Measurements from ENCODE around the gene TMEM115.
A peak's percentile ranks its signal among the peaks of the same experiment; 100 is the strongest.

TMEM115 gene

GRCh38 chr3:50325497-50326181, 33.7 kb downstream of the TMEM115 start:
- no peak for TF ChIP-seq CTCF (IDR thresholded peaks at IDR 0.05)

- TF ChIP-seq CTCF (IDR thresholded peaks at IDR 0.05): no peak
Measured at GRCh38 chr3:50325113-50325480, 34.2 kb downstream of the TMEM115 start.

GRCh38 chr3:50324351-50325112, 34.8 kb downstream of the TMEM115 start:
- TF ChIP-seq CTCF (IDR thresholded peaks at IDR 0.05): peak; percentile 91

- TF ChIP-seq CTCF (IDR thresholded peaks at IDR 0.05): no peak
Measured at GRCh38 chr3:50323614-50324199, 35.6 kb downstream of the TMEM115 start.

GRCh38 chr3:50323092-50323600, 36.2 kb downstream of the TMEM115 start:
- TF ChIP-seq CTCF (IDR thresholded peaks at IDR 0.05): no peak

- TF ChIP-seq CTCF (IDR thresholded peaks at IDR 0.05): no peak
Measured at GRCh38 chr3:50322386-50323091, 36.8 kb downstream of the TMEM115 start, which contains the start of gene HYAL2. Gene HYAL2 (minus strand): TSS chr3:50322745. CDS start chr3:50320489, 2,256 bp downstream.

- TF ChIP-seq CTCF (IDR thresholded peaks at IDR 0.05): no peak
Measured at GRCh38 chr3:50322115-50322385, 37.3 kb downstream of the TMEM115 start.
